HG03354 (cell line): ENCODE data around the gene TTC21A.

Experiments
- ATAC-seq: cut with Tn5 transposase; IDR thresholded peaks from one replicate; pipeline ENCODE4 v1.9.1; 2021; ENCODE audit warnings: mild to moderate bottlenecking; ENCODE audit not compliant: unreplicated experiment, poor library complexity, severe bottlenecking

Gene TTC21A

GRCh38 chr3:39112535-39112934 is 5.1 kb downstream of the TTC21A start:
- ATAC-seq: no peak

- ATAC-seq: no peak
These were observed 5.8 kb downstream of the TTC21A start for GRCh38 chr3:39113291-39113690.

GRCh38 chr3:39114456-39114855 is 7.0 kb downstream of the TTC21A start:
- ATAC-seq: no peak

- ATAC-seq: no peak
These were observed 8.4 kb downstream of the TTC21A start for GRCh38 chr3:39115870-39116269.

- no peak for ATAC-seq
These were observed 10.6 kb downstream of the TTC21A start for GRCh38 chr3:39118079-39118478.

GRCh38 chr3:39118931-39119660 is 11.6 kb downstream of the TTC21A start:
- ATAC-seq: no peak

GRCh38 chr3:39121621-39122020 is 14.1 kb downstream of the TTC21A start:
- ATAC-seq: no peak

GRCh38 chr3:39122813-39123212 is 15.3 kb downstream of the TTC21A start:
- ATAC-seq: peak; percentile 81

GRCh38 chr3:39124876-39125840 is 17.7 kb downstream of the TTC21A start:
- no peak for ATAC-seq

GRCh38 chr3:39125841-39126500 is 18.5 kb downstream of the TTC21A start:
- no peak for ATAC-seq

- ATAC-seq: no peak
These were observed 19.1 kb downstream of the TTC21A start for GRCh38 chr3:39126532-39127071.

- no peak for ATAC-seq
These were observed 19.9 kb downstream of the TTC21A start for GRCh38 chr3:39127269-39127907.

- no peak for ATAC-seq
These were observed 20.4 kb downstream of the TTC21A start for GRCh38 chr3:39127908-39128304.

GRCh38 chr3:39128951-39129350 is 21.5 kb downstream of the TTC21A start:
- ATAC-seq: no peak

- no peak for ATAC-seq
These were observed 22.5 kb downstream of the TTC21A start for GRCh38 chr3:39130026-39130425.

- no peak for ATAC-seq
These were observed 23.3 kb downstream of the TTC21A start for GRCh38 chr3:39130693-39131265.

- ATAC-seq: no peak
These were observed 24.9 kb downstream of the TTC21A start for GRCh38 chr3:39132096-39133092.

- ATAC-seq: no peak
These were observed 25.6 kb downstream of the TTC21A start for GRCh38 chr3:39133093-39133490.
